NCI-H146 (cell line): Measurements from ENCODE around the gene USHBP1.

ENCODE experiments used
- DNase-seq: peaks from one replicate; lab custom pipeline; 2025; lab: John Stamatoyannopoulos, UW

Gene USHBP1

GRCh38 chr19:17211547-17212446, 52.7 kb downstream of the USHBP1 start:
- DNase-seq, result no peak

GRCh38 chr19:17210296-17210695, 54.2 kb downstream of the USHBP1 start:
- DNase-seq, result no peak

GRCh38 chr19:17209126-17210036, 55.2 kb downstream of the USHBP1 start:
- peak; percentile 46 for DNase-seq

- DNase-seq, result no peak
Measured at GRCh38 chr19:17206736-17207581, 57.6 kb downstream of the USHBP1 start.

GRCh38 chr19:17205237-17206140, 59.1 kb downstream of the USHBP1 start:
- DNase-seq, result peak; percentile 55

GRCh38 chr19:17202713-17203112, 61.8 kb downstream of the USHBP1 start:
- DNase-seq, result no peak

- DNase-seq, result no peak
Measured at GRCh38 chr19:17202249-17202648, 62.3 kb downstream of the USHBP1 start.

- DNase-seq, result no peak
Measured at GRCh38 chr19:17200408-17201079, 64.0 kb downstream of the USHBP1 start.
